ENCODE results near the gene ITGAL. TPM values are rescaled to one million over a fixed set of nuclear protein-coding genes. Genes with fewer than 3 reads are reported as not detected.

ITGAL gene
- total RNA-seq, 4 donors from 2014 or later: 1.6 to 2.3 (median 1.8) TPM

DNA sequence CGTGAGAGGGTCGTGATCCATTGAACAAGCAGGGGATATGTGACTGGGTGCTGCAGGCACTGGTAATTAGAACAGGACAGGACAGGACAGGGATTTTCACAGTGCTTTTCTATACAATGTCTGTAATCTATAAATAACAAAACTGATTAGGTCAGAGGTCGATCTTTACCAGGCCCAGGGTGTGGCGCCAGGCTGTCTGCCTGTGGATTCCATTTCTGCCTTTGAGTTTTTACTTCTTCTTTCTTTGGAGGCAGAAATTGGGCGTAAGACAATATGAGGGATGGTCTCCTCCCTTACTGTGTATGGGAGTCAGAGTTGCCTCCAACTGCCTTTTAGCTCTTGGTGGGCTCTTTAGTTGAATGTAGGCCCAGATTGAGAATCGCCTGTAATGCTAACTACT, 87.1 kb downstream of the ITGAL start:
- intact Hi-C loops (cut with DNase I; ENCODE audit: low total_unique reads): loop anchor here (10.0 kb wide), 1 partner anchor 75 kb away; no protein-coding TSS in a partner anchor
- WGBS, 2 donors: 89 to 93% methylated on average over 6 of the region's 6 CpGs

DNA sequence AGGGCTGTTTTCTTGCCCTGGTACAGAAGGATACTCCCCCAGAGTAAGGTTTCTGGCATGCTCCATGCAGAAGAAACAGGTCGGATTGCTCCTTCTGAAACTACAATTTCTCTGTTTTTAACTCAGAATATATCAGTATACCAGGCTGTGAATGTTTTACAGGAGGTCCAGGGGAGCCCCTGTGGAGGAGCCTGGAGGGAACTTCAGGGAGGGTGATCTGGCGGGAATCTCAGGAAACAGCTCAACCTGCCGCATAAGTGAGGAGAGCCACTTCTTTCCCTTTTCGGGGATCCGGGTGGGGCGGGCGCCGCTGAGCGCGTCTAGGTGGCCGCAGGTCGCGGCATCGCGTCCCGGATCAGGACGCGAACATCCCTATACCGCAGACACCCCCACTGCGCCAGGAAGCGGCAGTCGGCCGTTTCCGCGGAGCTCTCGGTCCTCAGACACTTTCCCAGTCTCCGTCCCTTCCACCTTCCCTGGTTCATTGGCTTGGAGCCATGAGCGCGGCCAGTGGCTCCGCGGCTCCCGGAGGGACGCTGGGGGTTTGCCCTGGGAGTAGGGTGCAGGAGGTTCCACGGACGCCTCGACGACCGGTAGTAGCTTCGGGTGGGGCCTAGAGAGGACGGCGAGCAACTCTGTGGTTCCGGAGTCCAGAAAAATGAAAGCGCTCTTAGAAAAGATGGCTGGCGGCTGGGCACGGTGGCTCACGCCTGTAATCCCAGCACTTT, 88.7 kb downstream of the ITGAL start:
- intact Hi-C loops (cut with DNase I; ENCODE audit: low total_unique reads): loop anchor here (10.0 kb wide), 1 partner anchor 74 kb away; no protein-coding TSS in a partner anchor
- peak overlapping the region; percentile 14 for H3K4me3 ChIP-seq (ENCODE audit: low read depth, poor library complexity, severe bottlenecking)
- TF ChIP-seq, protein P1, sequence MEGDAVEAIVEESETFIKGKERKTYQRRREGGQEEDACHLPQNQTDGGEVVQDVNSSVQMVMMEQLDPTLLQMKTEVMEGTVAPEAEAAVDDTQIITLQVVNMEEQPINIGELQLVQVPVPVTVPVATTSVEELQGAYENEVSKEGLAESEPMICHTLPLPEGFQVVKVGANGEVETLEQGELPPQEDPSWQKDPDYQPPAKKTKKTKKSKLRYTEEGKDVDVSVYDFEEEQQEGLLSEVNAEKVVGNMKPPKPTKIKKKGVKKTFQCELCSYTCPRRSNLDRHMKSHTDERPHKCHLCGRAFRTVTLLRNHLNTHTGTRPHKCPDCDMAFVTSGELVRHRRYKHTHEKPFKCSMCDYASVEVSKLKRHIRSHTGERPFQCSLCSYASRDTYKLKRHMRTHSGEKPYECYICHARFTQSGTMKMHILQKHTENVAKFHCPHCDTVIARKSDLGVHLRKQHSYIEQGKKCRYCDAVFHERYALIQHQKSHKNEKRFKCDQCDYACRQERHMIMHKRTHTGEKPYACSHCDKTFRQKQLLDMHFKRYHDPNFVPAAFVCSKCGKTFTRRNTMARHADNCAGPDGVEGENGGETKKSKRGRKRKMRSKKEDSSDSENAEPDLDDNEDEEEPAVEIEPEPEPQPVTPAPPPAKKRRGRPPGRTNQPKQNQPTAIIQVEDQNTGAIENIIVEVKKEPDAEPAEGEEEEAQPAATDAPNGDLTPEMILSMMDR (IDR thresholded peaks at IDR 0.05): no peak
- no peak for TF ChIP-seq POLR2A (IDR thresholded peaks at IDR 0.05)
- WGBS, 2 donors: 25 to 39% methylated on average over 23 to 45 of the region's 46 CpGs
- no peak for DNase-seq (ENCODE audit: low spot score in 2 of 2)

More for the DNA sequence above, 87.1 kb downstream of the ITGAL start:
- no peak for DNase-seq (ENCODE audit: low spot score in 2 of 2)
- H3K4me3 ChIP-seq (ENCODE audit: low read depth, poor library complexity, severe bottlenecking): no peak overlapping the region
- no peak for TF ChIP-seq POLR2A (IDR thresholded peaks at IDR 0.05)
- TF ChIP-seq, protein P1 (IDR thresholded peaks at IDR 0.05): no peak

DNA sequence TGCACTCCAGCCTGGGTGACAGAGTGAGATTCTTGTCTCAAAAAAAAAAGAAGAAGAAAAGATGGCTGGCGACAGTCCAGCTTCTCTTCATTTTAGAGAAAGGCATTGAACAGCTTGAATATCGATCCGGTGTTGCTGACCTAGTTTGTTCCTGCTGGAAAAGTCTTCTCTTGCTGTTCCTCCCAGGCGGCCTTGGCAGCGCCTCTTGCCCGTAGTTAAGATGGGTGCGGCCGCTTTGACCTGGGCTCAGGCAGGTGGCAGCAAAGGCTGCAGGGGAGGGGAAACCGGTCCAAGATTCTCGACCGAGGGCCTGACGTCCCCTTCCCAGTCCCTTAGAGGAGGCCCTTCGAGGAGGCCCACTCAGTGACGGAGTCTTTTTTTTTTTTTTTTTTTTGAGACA, 89.5 kb downstream of the ITGAL start:
- intact Hi-C loops (cut with DNase I; ENCODE audit: low total_unique reads): loop anchor here (10.0 kb wide), 1 partner anchor 73 kb away; no protein-coding TSS in a partner anchor
- no peak for DNase-seq (ENCODE audit: low spot score in 2 of 2)
- 75 to 84% methylated on average over 14 of the region's 14 CpGs for WGBS, 2 donors
- H3K4me3 ChIP-seq (ENCODE audit: low read depth, poor library complexity, severe bottlenecking): no peak overlapping the region
- no peak for TF ChIP-seq POLR2A (IDR thresholded peaks at IDR 0.05)
- TF ChIP-seq, protein P1 (IDR thresholded peaks at IDR 0.05): no peak

DNA sequence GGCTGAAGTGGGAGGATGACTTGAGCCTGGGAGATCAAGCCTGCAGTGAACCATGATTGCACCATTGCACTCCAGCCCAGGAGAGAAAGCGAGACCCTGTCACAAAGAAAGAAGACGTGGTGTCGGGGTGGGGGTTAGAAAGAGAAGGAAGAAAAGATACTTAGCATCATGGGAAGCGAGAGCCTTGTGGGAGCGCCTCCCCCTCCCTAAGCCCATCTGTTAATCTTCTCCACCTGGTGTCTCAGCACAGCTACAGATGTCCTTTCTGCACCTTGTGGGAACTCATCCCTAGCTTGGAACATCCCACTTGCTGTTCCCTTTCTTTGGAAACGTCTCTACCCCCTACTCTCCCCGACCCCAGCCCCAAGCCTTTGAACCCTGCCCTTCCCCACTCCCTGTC, 93.0 kb downstream of the ITGAL start:
- no peak for TF ChIP-seq POLR2A (IDR thresholded peaks at IDR 0.05)
- TF ChIP-seq, protein P1 (IDR thresholded peaks at IDR 0.05): no peak
- H3K4me3 ChIP-seq (ENCODE audit: low read depth, poor library complexity, severe bottlenecking): no peak overlapping the region
- intact Hi-C loops (cut with DNase I; ENCODE audit: low total_unique reads): loop anchor here (10.0 kb wide), 1 partner anchor 69 kb away; no protein-coding TSS in a partner anchor
- 62 to 63% methylated on average over 7 of the region's 7 CpGs for WGBS, 2 donors
- no peak for DNase-seq (ENCODE audit: low spot score in 2 of 2)

DNA sequence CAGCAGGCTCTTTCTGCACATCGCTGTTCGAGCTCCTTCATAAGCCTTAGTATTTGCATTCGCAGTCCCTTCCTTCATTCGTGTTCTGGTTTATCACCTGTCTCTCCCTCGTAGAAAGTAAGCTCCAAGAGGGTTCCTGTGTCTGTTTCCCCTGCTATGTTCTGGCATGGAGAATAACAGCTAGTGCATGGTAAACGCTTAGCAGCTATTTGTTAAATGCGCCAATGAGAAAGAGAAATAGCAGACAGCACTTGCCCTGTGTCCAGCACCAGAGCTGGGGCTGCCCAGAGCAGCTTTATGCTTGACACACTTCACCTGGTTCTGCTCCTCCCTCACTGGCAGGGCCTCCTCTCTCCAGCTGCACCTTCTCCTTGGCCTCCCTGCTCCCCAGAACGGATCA, 93.4 kb downstream of the ITGAL start:
- DNase-seq (ENCODE audit: low spot score in 2 of 2): no peak
- H3K4me3 ChIP-seq (ENCODE audit: low read depth, poor library complexity, severe bottlenecking): no peak overlapping the region
- 70 to 75% methylated on average over 8 of the region's 8 CpGs for WGBS, 2 donors
- TF ChIP-seq POLR2A (IDR thresholded peaks at IDR 0.05): no peak
- intact Hi-C loops (cut with DNase I; ENCODE audit: low total_unique reads): loop anchor here (10.0 kb wide), 1 partner anchor 69 kb away; no protein-coding TSS in a partner anchor

DNA sequence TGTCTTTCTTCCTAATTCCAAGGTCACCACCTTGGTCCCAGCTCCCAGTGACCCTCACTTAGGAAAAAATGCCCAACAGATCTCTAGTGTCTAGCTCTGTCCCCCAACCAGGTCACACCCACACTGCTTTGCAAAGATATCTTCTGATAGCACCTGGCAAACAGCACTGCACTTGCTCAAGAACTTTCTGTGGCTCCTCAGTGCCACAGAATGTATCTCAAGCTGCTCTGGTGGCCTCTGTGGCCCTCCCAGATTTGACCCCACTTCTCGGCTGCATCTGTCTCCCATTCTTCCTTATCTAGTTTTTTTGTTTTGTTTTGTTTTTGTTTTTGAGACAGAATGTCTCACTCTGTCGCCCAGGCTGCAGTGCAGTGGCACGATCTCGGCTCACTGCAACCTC, 94.0 kb downstream of the ITGAL start:
- TF ChIP-seq, protein P1 (IDR thresholded peaks at IDR 0.05): no peak
- TF ChIP-seq POLR2A (IDR thresholded peaks at IDR 0.05): no peak
- H3K4me3 ChIP-seq (ENCODE audit: low read depth, poor library complexity, severe bottlenecking): no peak overlapping the region
- intact Hi-C loops (cut with DNase I; ENCODE audit: low total_unique reads): loop anchor here (10.0 kb wide), 1 partner anchor 68 kb away; no protein-coding TSS in a partner anchor
- 87 to 93% methylated on average over 4 of the region's 4 CpGs for WGBS, 2 donors
- DNase-seq (ENCODE audit: low spot score in 2 of 2): no peak
